GM19468 (cell line): Measurements from ENCODE around the gene TYW5.

ENCODE experiments used
- ATAC-seq: cut with Tn5 transposase; IDR thresholded peaks from one replicate; pipeline ENCODE4 v1.9.1; 2021; ENCODE audit warnings: mild to moderate bottlenecking, moderate library complexity, moderate number of reproducible peaks; ENCODE audit not compliant: unreplicated experiment; ENCODE audit errors: extremely low read depth

Gene TYW5

DNA sequence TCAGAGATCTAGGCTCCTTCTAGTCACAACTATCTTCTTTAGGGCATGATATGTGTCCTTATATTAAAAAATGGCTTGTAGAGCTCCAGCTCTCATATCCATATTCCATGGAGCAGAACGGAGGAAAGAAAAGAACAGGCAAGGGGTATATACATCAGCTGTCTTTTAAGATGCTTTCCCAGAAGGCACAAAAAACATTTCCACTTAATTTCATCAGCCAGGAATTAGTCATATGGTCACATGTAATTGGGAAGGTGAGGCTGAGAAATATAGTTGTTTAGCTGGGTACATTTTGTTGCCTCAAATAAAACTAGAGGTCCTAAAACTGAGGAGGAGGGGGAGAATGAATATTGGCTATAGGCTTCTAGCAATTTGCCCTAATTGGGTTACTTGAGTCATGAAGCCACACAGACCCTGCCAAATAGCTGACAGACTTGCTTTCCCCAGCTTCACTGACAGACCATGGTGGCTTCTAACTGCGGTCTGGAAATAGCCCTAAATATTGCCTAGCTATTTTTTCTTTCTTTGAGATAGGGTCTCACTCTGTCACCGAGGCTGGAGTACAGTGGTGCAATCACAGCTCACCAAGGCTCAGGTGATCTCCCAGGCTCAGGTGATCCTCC is 20.1 kb upstream of the TYW5 start:
- ATAC-seq = no peak

DNA sequence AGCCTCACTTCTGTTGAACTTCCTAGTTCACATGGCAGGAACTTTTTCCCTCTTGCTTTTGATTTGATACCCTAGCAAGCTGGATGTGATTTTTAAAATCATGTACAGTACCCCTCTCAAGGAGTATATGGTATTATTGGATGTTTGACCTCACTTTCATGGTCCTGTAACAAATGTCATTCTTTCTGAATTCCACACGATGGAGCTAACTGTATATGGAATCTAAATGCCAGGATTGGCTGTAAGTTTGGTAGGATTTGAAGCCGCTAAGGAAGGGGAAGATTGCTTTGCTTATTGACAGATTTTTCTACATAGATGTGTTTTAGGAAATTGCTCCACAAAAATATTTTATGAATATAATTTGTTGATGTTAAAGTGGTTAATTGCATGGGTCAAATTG is 18.4 kb upstream of the TYW5 start:
- no peak for ATAC-seq

DNA sequence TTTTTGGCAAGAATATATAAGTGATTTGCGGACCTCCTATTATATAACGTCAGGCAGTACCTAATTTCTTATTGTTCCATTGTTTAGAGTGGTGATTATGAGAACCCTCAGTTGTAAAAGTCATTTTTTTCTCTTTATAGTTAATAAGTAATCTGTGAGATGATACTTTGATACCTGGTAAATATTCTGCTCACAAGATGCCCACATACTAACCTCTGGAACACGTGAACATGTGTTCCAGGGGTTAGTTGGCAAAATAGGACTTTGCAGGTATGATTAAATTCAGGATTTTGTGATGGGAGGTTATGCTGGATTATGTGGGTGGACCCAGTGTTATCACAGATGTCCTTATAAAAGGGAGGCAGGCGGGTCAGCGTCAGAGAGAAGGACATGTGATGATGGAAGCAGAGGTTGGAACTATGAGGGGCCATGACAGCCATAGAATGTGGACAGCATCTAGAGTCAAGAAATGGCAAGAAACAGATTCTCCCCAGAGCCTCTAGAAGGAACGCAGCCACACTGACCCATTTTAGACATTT is 16.9 kb upstream of the TYW5 start:
- ATAC-seq = no peak

DNA sequence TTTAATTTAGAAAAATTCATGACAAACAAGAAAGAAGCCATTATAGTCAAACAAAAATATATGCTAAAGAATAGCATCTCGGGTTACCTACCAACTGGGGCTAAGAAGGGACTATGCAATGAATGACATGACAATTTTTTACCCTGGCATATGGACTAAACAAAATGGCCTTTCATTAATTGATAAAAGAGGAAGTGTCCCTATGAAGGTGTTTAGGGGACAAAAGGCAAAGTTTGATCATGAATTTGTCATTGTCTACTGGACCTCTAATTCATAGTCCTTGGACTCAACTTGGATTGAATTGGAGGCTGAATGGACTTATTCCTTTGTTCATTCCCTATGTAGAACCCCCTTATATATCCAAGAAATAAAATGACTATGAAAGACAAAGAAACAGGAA is 12.8 kb upstream of the TYW5 start:
- ATAC-seq = no peak

DNA sequence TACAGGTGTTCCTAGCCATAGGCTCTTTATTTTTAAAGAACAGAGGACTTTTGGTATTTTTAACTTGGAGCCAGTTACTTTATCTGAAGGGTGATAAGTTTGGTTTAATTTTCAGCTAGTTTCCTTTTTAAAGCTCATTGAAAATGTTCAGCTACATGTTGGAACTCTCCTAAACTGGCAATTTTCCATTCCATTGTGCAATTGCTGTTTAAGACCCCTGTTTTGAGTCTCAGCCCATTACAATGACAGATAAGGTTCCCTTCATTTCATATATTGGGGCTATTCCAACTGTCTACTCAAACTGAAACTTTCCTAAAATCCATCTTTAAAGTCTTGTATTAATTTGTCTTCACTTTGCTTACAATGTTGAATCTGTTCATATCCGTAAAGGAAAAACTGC is 11.7 kb upstream of the TYW5 start:
- no peak for ATAC-seq

DNA sequence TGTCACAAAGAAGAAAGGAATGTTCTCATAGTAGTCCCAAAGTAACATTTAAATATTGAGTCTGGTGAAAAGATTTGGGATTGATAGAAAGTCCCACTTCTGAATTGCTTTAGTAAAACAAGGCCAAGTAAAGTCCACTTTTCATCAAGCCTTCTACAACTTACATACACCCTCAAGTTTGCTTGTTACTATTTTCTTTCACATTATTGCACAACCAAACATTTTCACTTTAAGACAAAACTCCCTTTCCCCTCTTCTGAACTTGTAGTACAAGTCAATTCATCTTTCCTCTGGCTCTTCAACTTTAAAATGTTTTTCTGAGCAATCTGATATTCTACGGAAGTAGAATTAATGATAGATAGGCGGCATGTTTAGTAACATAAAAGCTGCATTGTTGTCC is 11.1 kb upstream of the TYW5 start:
- ATAC-seq = no peak

DNA sequence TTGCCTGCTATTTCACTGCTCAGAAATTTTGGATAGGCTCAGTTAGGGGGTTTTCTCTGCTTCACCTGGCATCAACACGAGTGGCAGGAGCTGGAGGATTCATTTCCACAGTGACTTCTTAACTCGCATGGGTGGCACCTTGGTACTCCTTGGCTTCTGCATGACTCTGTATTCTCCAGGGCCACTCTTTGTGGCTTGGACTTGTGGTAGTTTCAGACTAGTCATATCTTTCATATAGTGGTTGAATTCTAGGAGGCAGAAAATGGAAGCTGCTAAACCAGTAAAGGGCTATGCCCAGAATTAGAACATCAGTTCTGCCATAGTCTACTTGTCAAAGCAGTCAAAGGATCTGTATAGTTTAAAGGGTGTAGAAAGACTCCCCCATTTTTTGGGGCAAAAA is 6.9 kb upstream of the TYW5 start:
- no peak for ATAC-seq

DNA sequence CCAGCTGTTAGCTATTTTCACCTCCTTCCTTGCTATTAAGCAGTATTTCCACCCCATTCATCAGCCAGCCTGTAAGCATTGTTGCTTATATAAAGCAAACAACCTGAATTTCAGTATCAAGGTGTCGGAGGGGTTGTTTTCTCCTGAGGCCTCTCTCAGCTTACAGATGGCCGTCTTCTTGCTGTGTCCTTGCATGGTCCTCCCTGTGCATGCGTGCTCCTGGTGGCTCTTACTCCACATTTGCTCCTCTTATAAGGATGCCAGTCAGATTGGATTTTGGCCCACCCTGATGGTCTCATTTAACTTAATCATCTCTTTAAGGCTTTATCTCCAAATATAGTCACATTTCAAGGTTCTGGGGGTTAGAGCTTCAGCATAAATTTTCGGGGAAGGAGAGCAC is 2.7 kb upstream of the TYW5 start:
- no peak for ATAC-seq

DNA sequence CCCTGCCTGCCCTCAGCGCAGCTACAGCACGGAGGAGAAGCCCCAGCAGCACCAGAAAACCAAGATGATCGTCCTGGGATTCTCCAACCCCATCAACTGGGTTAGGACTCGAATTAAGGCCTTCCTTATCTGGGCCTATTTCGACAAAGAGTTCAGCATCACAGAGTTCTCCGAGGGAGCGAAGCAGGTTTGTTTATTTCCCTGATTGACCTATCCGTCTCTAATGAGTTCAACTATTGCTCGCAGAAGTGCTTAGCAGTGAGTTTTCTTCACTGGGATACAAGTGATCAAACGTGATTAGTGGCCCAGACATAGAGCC is 730 bp upstream of the TYW5 start:
- ATAC-seq = no peak

DNA sequence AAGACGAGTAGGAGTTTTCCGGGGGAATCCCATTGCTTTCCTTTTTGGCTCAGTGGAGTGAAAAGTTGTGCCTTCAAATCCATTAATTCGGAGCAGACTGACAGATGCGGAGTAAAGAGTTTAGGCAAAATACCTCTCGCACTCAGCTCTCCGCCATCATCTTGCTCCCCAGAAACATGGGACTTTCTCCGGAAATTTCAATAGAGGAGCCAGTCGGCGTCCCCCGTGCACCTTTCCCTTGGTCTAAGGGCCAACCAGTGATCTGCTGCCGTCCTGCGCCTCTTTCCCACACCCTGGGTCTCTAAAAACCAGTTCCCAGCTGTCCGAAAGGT is 318 bp downstream of the TYW5 start:
- ATAC-seq = peak; percentile 10

DNA sequence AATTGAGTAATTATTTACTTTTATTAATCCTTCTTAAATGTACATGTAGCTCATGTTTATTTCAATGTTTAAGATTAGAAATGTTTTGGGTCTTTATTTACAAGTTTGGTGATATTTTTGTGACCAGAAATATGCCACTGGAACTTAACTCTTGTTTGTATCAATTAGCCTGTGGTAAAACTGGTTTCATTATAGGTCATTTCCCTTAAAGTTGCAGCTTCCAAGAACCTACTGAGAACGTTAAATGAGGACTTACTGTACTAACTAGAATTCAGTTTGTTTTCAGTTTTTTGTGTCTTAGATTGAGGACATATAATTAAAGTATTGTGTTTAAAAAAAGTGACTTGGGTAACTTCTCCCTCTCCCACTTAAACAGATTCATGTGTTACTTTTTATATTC is 4.3 kb downstream of the TYW5 start:
- ATAC-seq = no peak

DNA sequence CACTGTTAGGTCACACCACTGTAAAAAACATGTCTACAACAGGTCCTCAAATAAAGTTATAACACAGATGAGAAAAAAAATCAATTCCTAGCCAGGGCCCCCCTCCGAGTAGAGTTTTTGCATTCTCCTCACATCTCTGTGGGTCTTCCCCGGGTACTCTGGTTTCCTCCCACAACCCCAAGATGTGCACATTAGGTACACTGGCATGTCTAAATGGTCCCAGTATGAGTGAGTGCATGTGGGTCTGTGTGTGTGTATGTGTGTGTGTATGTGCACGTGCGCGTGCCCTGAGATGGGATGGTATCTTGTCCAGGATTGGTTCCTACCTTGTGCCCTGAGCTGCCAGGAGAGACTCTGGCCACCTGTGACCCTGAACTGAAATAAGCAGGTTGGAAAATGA is 4.9 kb downstream of the TYW5 start:
- no peak for ATAC-seq

DNA sequence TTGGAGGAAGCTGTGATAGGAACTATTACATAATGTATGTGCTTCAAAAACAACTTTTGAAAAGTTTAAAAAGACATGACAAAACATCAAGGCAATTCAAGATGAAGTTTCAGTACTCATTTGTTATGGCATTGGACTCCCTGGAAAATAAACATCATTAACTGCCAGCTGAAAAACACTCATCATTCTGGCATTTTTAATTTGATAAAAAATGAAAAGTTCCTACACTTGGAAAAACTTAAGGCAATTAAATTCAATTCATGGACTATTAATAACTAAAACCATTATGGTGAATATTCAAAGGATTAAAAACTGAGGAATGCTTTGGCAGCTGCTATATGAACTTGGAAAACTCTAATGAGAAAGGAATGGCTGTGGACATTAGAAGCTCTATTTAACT is 8.5 kb downstream of the TYW5 start:
- ATAC-seq = no peak

DNA sequence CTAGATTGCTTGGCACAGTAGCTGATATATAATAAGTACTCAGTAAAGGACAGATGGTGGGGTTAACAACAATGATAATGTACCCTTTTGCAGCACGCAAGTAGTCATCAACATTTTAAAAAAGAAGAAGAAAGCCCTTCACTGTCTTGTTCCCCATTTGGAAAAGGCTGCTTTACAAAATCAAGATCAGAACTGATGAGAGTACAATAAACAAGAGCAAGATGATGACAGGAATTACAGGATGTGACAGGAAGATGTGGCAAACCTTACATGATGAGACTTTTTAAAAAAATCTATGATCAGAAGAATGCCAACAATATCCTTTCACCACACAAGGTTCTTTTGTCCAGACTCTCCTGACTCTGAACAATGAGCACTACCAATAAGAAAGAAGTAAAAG is 9.1 kb downstream of the TYW5 start:
- ATAC-seq = no peak

DNA sequence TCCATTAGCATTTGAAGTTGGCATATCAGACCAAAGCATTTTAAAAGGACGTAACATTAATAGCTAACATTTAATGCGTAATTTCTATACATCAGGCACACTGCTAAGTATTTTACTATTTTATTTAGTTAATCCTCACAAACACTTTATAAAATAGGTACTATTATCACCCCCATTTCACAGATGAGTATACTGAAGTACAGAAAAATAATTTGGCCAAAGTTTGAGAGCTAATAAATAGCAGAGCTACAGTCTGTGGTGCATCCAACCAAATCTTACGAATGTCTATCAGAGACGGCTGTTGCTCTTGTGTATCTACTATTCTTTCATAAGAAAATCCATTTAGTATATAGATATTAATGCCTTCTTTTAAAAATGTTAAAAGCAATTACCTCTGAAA is 11.9 kb downstream of the TYW5 start:
- no peak for ATAC-seq

DNA sequence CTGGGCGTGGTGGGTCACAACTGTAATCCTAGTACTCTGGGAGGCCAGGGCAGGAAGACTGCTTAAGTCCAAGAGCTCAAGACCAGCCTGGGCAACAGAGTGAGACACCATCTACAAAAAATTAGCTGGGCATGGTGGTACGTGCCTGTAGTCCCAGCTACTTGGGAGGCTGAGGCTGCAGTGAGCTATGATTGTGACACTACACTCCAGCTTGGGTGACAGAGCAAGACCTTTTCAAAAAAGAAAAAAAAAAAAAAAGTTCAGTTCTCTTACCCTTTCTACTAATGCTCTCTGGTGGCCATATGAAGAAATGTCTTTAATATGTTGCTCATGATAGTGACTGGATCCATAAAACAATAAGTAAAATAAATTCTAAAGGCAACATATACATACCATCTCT is 14.9 kb downstream of the TYW5 start:
- peak; percentile 34 for ATAC-seq

DNA sequence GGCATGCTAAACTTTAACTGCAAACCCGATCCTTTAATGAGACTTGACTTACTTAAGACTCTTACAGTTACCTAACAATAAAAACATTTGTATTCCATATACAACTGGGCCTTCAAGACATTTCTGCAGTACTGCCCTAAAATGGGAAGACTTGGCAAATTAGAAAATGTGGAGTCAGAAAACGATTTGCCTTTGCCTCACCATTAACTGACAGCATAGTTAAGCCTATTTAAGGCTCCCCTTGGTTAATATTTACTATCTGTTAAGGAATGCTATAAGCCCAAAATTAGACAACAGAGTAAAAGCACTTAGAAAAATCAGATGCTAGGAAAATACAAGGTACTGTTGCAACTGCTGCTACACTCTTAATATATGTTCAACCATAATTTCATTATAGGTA is 18.7 kb downstream of the TYW5 start:
- no peak for ATAC-seq

DNA sequence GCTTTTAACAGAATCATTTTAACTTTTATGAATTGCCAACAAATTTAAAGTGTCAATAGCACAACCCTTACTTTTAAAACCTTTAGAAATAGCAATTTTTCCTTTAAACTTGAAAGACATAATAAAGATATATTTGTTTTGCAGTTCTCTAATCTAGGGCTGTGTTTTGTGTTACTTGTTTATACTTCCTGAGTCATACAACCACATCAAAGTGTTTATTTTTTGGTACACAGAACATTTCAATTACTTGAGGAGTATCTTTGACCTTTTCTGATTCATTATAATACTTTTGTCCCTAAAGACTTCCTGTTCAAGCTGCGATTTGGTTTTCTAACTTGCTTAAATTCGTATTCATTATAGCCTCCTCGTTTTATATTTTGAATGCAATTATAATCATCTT is 21.8 kb downstream of the TYW5 start:
- ATAC-seq = no peak

DNA sequence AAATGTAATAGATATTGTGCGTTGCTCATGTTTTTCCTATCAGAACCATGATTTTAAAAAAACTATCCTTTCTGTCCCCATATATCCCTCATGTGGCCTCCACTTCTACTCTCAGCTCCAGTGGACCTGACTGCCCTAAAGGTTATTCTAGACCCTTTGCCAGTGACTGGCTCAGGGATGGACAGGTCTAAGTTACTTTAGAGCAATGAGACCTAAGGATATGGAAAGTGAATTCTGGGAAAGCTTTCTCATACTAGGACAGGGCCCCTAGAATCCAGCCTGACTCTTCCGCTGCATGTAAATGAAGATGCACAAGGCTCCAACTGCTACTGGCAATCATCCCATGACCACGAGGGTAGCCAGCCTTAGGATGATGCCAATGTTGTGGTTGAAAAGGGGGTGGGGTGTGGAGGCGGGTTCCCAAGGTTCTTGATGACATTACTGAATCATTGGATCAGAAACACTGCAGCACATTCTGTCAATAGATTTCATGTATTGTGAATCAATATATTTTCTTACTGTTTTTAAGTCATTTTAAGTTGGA is 22.9 kb downstream of the TYW5 start:
- no peak for ATAC-seq

DNA sequence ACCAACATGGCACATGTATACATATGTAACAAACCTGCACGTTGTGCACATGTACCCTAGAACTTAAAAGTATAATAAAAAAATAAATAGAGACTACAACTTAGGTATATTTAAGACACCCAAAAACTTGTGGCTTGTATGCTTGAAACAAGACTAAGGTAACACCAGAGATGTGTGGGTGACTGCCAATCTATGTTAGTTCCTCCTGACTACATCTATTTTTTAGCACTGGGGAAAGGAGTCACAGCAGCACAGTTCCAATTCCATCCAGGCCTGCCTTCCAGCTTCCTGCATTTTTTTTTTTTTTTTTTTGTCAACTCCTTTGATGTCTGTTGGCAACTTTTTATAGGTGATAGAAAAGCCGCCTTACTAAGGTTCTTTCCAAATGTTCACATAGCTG is 26.0 kb downstream of the TYW5 start:
- no peak for ATAC-seq

DNA sequence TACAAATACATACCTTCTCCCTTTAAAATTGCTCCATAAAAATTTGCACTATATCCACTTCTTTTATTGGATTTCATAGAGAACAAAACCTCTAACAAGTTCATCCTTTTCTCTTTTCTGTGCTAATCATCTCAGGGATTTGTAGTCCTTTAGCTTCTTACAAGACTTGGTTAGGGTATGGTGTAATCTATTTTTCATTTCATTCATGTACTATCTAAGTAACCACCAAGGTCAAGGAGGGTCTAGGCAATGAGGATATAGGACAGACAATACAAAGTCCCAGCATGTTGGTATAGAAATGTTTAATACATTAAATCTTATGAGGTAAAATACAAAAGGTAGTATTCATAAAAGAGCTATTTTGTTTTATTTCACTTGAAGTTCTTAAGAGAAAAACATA is 26.7 kb downstream of the TYW5 start:
- ATAC-seq = no peak

DNA sequence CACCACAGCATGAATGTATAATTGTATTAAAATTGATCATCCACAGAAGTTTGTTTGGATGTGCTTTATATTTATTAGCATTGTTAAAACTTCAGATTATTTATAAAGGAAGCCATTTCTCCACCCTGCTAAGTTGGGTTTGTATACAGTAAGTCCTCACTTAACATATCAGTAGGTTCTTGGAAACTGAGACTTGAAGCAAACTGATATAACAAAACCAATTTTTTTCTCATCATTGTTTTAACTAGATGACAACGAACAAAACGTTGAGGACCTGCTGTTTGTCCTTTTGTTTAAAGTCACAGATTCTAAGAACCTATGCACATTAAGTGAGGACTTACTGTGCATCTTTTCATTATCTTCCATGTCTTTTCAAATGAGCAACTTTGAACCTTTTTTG is 27.1 kb downstream of the TYW5 start:
- no peak for ATAC-seq

DNA sequence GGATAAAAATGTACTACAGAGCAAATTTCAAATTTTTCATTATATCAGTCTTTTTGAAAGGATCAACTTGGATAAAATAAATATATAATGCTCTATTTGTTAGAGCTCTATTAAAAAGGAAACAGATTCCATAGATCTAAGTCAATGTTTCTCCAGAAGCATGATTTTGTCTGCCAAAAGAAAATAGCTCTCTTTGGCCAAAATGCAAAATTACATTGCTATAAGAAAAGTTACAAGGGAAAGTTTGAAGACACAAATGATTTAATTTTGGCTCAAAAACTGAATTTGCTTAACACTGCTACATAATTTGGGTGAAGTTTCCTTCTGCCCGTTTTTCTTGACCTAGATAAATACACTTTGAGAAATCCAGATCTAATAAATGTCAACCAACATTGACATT is 28.5 kb downstream of the TYW5 start:
- ATAC-seq = no peak
